Myocyte (in vitro differentiated cells): ENCODE measurements around the gene FAM32A. TPM values are rescaled to one million over a fixed set of nuclear protein-coding genes. Genes with fewer than 3 reads are reported as not detected.

ENCODE experiments used
- DNase-seq: peaks from one replicate; pipeline ENCODE4 v3.0.0-alpha.2; 2012; ENCODE audit warnings: low read depth
- polyA plus RNA-seq: library from polyadenylated mRNA; unstranded; fragments of >200 nt; gene quantifications from one replicate; pipeline ENCODE4 v1.2.1, GENCODE V29; 2012; ENCODE audit warnings: missing spikeins
- total RNA-seq: library from RNA; depleted of rRNA; stranded (reverse); fragments of >200 nt; gene quantifications from 2 replicates; pipeline ENCODE4 v1.2.3, GENCODE V29; 2014

FAM32A gene
- total RNA-seq = 98.4 and 108 TPM in 2 replicates
- 89.7 TPM for polyA plus RNA-seq

GRCh38 chr19:16185123-16185767 is at the start of gene FAM32A:
FAM32A (plus strand) TSS chr19:16185410; CDS start chr19:16185443, 33 bp downstream.
- peak; percentile 100 for DNase-seq

- no peak for DNase-seq
Measured at GRCh38 chr19:16135430-16136127, 49.6 kb upstream of the FAM32A start.

GRCh38 chr19:16136185-16136999 is 48.8 kb upstream of the FAM32A start:
- no peak for DNase-seq

GRCh38 chr19:16139752-16140151 is 45.5 kb upstream of the FAM32A start:
- no peak for DNase-seq

- DNase-seq = no peak
Measured at GRCh38 chr19:16141043-16141442, 44.2 kb upstream of the FAM32A start.

- DNase-seq = no peak
Measured at GRCh38 chr19:16142032-16142580, 43.1 kb upstream of the FAM32A start.

GRCh38 chr19:16143399-16144215 is 41.6 kb upstream of the FAM32A start, which contains the start of gene HSH2D:
HSH2D (plus strand) TSS chr19:16143685; CDS start chr19:16148751, 5,066 bp downstream.
- DNase-seq = no peak

- DNase-seq = no peak
Measured at GRCh38 chr19:16144216-16144581, 41.0 kb upstream of the FAM32A start.

GRCh38 chr19:16146112-16146511 is 39.1 kb upstream of the FAM32A start:
- no peak for DNase-seq

- DNase-seq = no peak
Measured at GRCh38 chr19:16148443-16149229, 36.6 kb upstream of the FAM32A start.

GRCh38 chr19:16153582-16154336 is 31.5 kb upstream of the FAM32A start:
- DNase-seq = no peak

GRCh38 chr19:16154557-16154956 is 30.7 kb upstream of the FAM32A start:
- no peak for DNase-seq

GRCh38 chr19:16155128-16155527 is 30.1 kb upstream of the FAM32A start:
- no peak for DNase-seq

GRCh38 chr19:16156904-16157303 is 28.3 kb upstream of the FAM32A start:
- no peak for DNase-seq

GRCh38 chr19:16157601-16158000 is 27.6 kb upstream of the FAM32A start:
- DNase-seq = no peak

GRCh38 chr19:16159655-16160054 is 25.6 kb upstream of the FAM32A start:
- no peak for DNase-seq

GRCh38 chr19:16160445-16160942 is 24.7 kb upstream of the FAM32A start:
- no peak for DNase-seq

- DNase-seq = peak; percentile 70
Measured at GRCh38 chr19:16160943-16161560, 24.2 kb upstream of the FAM32A start.

GRCh38 chr19:16161840-16162239 is 23.4 kb upstream of the FAM32A start:
- DNase-seq = peak; percentile 49
